ENCODE measurements around the gene TP53TG3. TPM values are rescaled to one million over a fixed set of nuclear protein-coding genes. Genes with fewer than 3 reads are reported as not detected.
"Not testable (repeated sequence)": the region's sequence is repeated elsewhere in the genome, so short reads cannot be mapped to it uniquely, and the experiment has no call there.

TP53TG3 gene, protein sequence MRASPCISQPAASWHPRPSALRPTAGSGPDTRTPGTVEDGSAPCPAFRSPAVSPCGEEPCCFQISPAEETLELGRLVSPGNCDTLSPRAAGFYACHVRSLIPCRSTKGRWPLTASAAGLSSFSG
- not detected in 2 replicates for total RNA-seq (2014; rRNA removed; shearing (Covaris generic))
- not detected in 2 replicates for polyA plus RNA-seq (2014; cell fraction: nucleus; rRNA removed)

DNA sequence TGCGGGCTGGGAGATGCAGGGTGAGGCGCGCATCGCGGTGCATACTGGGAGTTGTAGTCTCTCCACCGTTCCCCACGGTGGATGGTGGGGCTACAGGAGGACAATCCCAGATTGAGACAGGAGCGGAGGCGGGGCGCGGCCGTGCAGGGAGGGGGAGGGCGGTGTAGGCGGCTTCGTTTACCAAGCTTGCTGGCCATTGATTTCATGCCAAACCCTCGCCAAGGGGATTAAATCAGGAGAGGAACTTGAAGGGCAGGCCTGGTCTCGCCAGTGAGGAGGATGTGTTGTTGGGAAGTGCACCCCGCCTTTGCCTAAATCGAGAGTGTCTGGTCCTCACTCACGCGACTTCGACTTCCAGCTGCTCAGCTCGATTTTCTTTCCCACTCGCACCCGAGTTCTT is at the start of gene TP53TG3:
TP53TG3 (minus strand) TSS at position 101 of the 400 bp plus-strand sequence; CDS start at position 33, 68 bp downstream.
- DNase-seq (ENCODE audit: extremely low read depth, low read depth), result not testable (repeated sequence)

DNA sequence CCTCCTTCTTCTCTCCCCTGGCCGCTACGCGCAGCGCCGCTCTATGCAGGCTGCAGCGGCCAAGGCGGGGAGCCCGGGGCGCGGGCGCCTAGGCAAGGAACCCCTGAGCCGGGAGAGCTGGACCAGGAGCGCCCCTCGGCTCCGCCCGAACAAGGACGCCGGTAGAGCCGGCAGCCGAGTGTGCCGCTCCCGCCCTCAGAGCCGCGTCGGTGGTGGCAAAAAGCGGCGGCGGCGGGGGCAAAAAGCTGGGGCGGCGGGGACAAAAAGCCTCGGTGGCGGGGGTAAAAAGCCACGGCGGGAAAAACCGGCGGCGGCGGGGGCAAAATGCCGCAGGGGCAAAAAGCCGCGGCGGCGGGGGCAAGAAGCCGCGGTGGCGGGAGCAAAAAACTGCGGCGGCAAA is 25.1 kb downstream of the TP53TG3 start:
- not testable (repeated sequence) for DNase-seq (ENCODE audit: extremely low read depth, low read depth)

DNA sequence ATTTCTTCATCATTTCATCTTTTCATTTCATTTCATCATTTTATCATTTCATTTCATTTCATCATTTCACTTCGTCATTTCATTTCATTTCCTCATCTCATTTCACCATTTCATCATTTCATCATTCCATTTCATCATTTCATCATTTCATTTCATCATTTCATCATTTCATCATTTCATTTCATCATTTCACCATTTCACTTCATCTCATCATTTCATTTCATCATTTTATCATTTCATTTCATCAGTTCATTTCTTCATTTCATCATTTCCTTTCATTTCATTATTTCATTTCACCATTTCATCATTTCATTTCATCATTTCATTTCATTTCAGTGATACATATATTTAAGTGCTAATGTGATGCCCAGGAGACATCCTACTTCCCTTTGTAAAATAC is 28.4 kb downstream of the TP53TG3 start:
- DNase-seq (ENCODE audit: extremely low read depth, low read depth), result not testable (repeated sequence)

DNA sequence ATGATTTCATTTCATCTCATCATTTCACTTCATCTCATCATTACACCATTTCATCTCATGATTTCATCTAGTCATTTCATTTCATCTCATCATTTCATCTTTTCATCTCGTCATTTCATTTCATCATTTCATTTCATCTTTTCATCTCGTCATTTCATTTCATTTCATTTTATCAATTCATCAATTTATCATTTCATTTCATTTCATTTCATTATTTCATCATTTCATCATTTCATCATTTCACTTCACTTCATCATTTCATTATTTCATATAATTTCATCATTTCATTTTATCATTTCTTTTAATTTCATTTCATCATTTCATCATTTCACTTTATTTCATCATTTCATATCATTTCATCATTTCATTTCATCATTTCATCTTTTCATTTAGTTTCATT is 29.2 kb downstream of the TP53TG3 start:
- not testable (repeated sequence) for DNase-seq (ENCODE audit: extremely low read depth, low read depth)

DNA sequence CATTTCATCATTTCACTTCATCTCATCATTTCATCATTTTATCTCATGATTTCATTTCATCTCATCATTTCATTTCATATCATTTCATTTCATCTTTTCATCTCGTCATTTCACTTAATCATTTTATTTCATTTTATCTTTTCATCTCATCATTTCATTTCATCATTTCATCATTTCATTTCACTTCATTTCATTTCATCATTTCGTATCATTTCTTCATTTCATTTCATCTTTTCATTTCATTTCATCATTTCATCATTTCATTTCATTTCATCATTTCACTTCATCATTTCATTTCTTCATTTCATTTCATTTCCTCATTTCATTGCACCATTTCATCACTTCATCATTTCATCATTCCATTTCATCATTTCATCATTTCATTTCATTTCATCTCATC is 29.8 kb downstream of the TP53TG3 start:
- DNase-seq (ENCODE audit: extremely low read depth, low read depth), result not testable (repeated sequence)

DNA sequence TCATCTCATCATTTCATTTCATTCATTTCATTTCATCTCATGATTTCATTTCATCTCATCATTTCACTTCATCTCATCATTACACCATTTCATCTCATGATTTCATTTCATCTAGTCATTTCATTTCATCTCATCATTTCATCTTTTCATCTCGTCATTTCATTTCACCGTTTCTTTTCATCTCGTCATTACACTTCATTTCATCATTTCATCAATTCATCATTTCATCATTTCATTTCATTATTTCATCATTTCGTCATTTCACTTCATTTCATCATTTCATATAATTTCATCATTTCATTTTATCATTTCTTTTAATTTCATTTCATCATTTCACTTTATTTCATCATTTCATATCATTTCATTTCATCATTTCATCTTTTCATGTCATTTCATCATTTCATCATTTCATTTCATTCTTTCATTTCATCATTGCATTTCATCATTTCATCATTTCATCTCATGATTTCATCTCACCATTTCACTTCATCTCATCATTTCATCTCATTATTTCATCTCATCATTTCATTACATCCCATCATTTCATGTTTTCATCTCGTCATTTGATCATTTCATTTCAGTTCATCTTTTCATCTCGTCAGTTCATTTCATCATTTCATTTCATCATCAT is 30.6 kb downstream of the TP53TG3 start:
- not testable (repeated sequence) for DNase-seq (ENCODE audit: extremely low read depth, low read depth)

DNA sequence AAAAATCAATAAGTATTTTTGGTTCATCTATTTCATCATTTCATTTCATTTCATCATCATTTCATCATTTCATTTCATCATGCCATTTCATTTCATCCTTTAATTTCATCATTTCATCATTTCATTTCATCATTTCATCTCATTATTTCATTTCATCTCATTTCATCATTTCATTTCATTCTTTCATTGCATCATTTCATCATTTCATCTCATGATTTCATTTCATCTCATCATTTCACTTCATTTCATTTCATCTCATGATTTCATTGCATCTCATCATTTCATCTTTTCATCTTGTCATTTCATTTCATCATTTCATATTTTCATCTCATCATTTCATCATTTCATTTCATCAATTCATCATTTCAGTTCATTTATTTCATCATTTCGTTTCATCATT is 31.2 kb downstream of the TP53TG3 start:
- not testable (repeated sequence) for DNase-seq (ENCODE audit: extremely low read depth, low read depth)

DNA sequence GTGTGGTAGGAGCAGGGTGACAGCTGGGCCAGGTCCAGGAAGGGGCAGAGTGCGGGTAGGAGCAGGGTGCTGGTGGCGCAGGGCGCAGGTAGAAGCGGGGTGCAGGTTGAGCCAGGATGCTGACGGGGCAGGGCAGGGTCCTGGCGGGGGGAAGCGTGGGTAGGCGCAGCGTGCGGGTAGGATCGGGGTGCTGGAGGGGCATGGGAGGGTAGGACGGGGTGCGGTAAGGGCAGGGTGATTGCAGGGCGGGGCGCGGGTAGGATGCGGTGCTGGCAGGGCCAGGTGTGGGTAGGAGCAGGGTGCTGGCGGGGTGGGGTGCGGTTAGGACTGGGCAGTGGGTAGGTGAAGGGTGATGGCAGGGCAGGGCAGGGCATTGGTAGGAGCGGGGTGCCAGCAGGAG is 38.4 kb downstream of the TP53TG3 start:
- not testable (repeated sequence) for DNase-seq (ENCODE audit: extremely low read depth, low read depth)

DNA sequence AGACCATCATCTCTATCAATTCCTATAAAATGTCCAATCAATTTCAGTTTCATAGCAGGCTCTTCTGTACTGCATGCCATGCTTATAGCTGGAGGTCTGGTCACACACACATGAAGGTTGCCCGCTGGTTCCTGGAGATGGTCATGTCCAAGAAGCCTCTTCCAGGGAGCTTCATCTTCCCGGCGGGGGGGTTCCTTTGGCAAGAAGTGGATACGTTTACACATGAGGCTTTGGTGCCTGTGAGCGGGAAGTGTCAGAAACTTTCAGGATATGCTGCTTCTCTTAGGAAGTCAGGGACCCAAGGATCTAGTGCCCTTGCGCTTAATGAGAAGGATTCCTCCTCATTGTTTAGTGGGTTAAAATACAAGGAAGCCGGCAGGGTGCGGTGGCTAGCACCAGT is 43.9 kb downstream of the TP53TG3 start:
- not testable (repeated sequence) for DNase-seq (ENCODE audit: extremely low read depth, low read depth)

Small RNA genes within 50 kb of the gene (small RNA-seq; reads per million reads assigned to genes)
- gene AC138907.6, result 0 reads per million in 2 experiments

All from NCI-H460 (cell line).